ENCODE data around the gene NPC2. TPM values are rescaled to one million over a fixed set of nuclear protein-coding genes. Genes with fewer than 3 reads are reported as not detected.

NPC2 gene
- total RNA-seq, 1 donor from 2014 or later, result 93.5 TPM

GRCh38 chr14:74465335-74465734 is 27.8 kb downstream of the NPC2 start:
- intact Hi-C loops (cut with micrococcal nuclease), result no loop called here
- Histone ChIP-seq H3K27ac (replicated peaks) (no peak overlapping the region), H3K4me1 (peaks cover 9% of the 10 kb centered on the region), H3K4me3 (no peak overlapping the region), H3K27me3 (ENCODE audit: low read depth) (no peaks in the 10 kb centered on the region), H3K9me3 (replicated peaks) (no peaks in the 10 kb centered on the region), H3K36me3 (no peaks in the 10 kb centered on the region)
- no peak for DNase-seq
- TF ChIP-seq CTCF (IDR thresholded peaks at IDR 0.05; ENCODE audit: borderline replicate concordance), result no peak

- Histone ChIP-seq H3K4me3 (no peak overlapping the region), H3K9me3 (replicated peaks) (no peaks in the 10 kb centered on the region), H3K4me1 (peaks cover 4% of the 10 kb centered on the region), H3K27ac (replicated peaks) (no peak overlapping the region), H3K27me3 (ENCODE audit: low read depth) (no peaks in the 10 kb centered on the region), H3K36me3 (no peaks in the 10 kb centered on the region)
- no peak for DNase-seq
- no peak for TF ChIP-seq CTCF (IDR thresholded peaks at IDR 0.05; ENCODE audit: borderline replicate concordance)
- intact Hi-C loops (cut with micrococcal nuclease), result no loop called here
These were observed 28.3 kb downstream of the NPC2 start for GRCh38 chr14:74464785-74465184.

- no peaks in the 10 kb centered on the region for H3K36me3 ChIP-seq
- no peak overlapping the region for H3K4me3 ChIP-seq
- H3K4me1 ChIP-seq, result no peaks in the 10 kb centered on the region
- H3K27ac ChIP-seq (replicated peaks), result no peak overlapping the region
- no peaks in the 10 kb centered on the region for H3K9me3 ChIP-seq (replicated peaks)
- H3K27me3 ChIP-seq (ENCODE audit: low read depth), result no peaks in the 10 kb centered on the region
- DNase-seq, result no peak
- intact Hi-C loops (cut with micrococcal nuclease), result no loop called here
- TF ChIP-seq CTCF (IDR thresholded peaks at IDR 0.05; ENCODE audit: borderline replicate concordance), result no peak
These were observed 29.4 kb downstream of the NPC2 start for GRCh38 chr14:74463697-74464096.

GRCh38 chr14:74462993-74463392 is 30.1 kb downstream of the NPC2 start:
- H3K4me1 ChIP-seq, result no peaks in the 10 kb centered on the region
- TF ChIP-seq CTCF (IDR thresholded peaks at IDR 0.05; ENCODE audit: borderline replicate concordance), result no peak
- H3K9me3 ChIP-seq (replicated peaks), result no peaks in the 10 kb centered on the region
- no peak overlapping the region for H3K27ac ChIP-seq (replicated peaks)
- no peaks in the 10 kb centered on the region for H3K27me3 ChIP-seq (ENCODE audit: low read depth)
- intact Hi-C loops (cut with micrococcal nuclease), result no loop called here
- H3K4me3 ChIP-seq, result no peak overlapping the region
- DNase-seq, result no peak
- H3K36me3 ChIP-seq, result no peaks in the 10 kb centered on the region

- TF ChIP-seq CTCF (IDR thresholded peaks at IDR 0.05; ENCODE audit: borderline replicate concordance), result no peak
- Histone ChIP-seq H3K27me3 (ENCODE audit: low read depth) (no peaks in the 10 kb centered on the region), H3K36me3 (no peaks in the 10 kb centered on the region), H3K4me1 (no peaks in the 10 kb centered on the region), H3K9me3 (replicated peaks) (no peaks in the 10 kb centered on the region), H3K27ac (replicated peaks) (no peak overlapping the region), H3K4me3 (no peak overlapping the region)
- intact Hi-C loops (cut with micrococcal nuclease), result no loop called here
- no peak for DNase-seq
These were observed 33.1 kb downstream of the NPC2 start for GRCh38 chr14:74459976-74460375.
